ENCODE results near the gene ADGRF4.

Gene ADGRF4

GRCh38 chr6:47698342-47698787 lies at the start of gene ADGRF4:
Gene ADGRF4 (plus strand): TSS chr6:47698580. CDS start chr6:47707246, 8,666 bp downstream.
- no peak for DNase-seq

DNA sequence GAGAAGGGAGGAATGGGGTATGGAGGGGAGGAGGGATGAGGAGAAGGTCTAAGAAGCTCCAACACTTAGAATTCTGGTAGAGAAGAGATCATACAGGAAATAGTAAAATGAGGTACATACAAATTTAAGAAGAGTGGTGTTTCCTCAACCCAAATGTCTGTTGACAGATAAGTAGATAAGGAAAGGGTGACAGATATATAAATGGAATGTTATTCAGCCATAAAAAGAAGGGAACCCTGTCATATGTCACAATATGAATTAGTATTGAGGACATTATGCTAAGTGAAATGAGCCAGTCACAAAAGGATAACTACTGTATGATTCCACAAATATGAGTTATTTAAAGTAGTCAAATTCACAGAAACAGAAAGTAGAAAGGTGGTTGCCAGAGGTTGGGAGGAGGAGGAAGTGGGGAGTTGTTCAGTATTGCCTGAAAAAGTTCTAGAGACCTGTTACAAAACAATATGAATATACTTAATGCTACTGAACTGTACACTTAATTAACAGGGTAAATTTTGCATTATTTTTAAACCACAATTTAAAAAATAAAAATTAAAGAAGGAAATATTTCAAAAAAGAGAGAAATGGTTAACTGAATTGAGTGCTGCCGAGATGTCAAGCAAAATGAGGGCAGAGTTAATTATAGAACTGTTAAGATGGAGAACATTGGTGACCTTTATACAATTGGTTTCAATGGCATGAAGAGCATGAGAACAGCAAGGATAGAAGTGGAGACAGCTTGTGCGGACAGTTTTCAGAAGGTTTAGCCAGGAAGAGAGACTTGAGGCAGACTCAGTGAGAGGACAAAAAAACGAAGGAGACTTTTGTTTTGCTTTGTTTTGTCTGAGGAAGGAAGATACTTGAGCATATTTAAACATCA lies 47.6 kb upstream of the ADGRF4 start:
- no peak for DNase-seq

DNA sequence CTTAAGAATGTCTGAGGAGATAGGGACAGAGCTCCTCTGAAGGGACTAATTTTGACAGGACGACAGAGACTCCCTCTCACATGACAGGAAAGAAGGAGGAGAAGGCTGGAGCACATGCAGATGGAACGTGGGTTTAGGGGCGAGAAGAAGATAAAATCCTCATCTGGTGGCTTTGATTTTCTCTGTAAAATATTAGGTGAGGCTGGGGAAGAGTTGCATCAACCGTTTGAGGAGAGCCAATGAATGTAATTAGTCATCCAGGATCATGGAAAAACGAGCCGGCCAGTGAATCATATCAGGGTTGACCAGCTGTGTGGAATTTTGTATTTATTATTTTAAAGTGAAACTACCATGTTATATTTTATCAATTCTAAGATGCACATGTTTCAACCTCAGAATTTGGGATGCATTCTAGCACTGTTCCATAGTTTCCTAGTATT lies 46.9 kb upstream of the ADGRF4 start:
- DNase-seq, result no peak

DNA sequence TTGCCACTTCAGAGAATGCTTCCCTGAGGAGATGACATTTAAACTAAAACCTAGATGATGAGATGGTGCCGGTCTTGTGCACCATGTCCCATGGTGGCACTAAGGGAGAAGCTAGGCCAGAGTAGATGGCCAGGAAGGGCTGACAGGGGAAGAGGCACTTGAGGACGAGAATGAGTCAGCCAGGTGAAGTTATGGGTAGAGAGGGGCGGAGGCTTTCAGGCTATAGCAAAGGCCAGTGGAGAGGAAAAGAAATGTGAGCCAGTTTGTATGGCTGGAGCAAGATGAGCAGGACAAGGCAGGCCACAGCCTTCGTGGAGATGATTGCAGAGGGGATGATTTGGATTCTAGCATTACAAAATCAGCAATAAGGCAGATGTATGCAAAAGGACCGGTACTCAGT lies 44.7 kb upstream of the ADGRF4 start:
- no peak for DNase-seq

GRCh38 chr6:47654255-47654654 lies 44.1 kb upstream of the ADGRF4 start:
- no peak for DNase-seq

- DNase-seq, result no peak
Measured at GRCh38 chr6:47655719-47656595, 42.4 kb upstream of the ADGRF4 start.

- DNase-seq, result no peak
Measured at GRCh38 chr6:47661960-47662359, 36.4 kb upstream of the ADGRF4 start.

GRCh38 chr6:47663462-47664216 lies 34.7 kb upstream of the ADGRF4 start:
- no peak for DNase-seq

DNA sequence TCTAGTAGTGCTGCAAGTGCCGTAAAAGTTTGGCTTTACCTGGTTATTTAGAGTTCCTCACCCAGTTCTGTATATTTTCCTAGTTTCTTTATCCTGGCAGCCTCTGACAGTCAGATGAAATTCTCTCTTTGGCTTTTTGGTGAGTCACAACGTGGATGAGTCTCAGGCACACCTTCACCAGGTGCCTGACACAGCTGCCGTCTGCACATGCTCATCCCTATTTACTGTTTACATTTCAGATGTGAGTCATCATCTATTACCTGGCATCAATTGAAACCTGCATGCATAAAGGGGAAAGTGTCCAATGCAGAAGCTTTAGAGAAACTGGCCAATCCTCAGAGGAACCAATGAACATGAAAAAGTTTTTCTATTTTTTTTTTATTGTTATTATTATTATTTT lies 33.3 kb upstream of the ADGRF4 start:
- no peak for DNase-seq

DNA sequence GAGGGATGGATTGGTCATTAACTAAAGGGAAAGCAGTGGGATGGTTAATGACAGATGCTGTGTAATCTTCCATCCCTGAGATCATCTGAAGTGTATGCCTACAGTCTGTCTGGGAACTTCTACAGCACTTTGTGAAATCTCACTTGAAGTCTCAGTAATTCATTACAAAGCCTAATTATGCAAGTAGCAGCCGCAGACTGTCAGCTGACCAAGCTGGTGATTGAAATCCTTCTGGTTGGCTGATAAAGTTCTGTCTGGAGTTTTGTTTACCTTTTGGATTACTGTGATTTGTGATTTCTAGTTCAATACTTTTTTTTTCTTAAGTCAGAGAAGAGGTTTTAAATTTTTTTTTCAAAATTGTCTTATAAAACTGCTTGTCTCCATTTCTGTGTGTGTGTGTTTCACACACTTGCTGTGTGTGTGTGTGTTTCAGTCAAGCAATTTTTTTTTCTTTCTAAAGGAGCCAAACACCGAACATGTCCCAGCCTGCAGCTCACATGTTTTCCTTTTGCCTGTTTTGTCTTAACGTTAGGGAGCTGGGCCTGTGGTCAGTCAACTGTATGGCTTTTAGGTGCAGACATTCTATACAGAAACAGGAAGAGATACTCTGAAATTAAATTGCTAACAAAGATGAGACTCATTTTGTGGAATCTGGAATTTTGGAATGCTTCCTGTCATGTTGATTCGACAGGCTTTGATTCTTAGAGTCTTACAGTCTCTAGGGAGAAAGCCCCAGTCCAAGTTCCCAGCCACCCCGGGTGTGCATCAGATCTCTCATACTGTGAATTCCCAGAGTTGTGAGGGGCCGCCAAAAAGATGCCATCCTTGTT lies 28.5 kb upstream of the ADGRF4 start:
- DNase-seq, result no peak

DNA sequence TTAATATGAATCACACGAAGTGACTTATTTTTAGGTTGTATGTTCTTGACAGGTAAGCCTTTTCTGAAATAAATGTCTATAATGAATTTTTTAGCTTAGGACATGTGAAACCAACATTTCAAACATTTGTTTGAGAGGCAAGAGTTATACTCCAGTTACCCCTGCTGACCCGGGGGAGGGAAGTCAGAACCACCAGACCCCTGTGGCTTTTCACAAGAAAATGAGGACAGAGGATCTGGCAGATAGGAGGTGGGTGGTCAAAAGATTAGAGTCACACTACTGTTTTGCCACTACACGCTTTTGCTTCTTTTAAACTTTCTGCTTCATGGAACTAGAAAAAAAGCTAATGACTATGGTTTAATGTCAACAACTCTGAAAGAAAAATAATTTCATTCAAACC lies 27.5 kb upstream of the ADGRF4 start:
- DNase-seq, result no peak

GRCh38 chr6:47671777-47672176 lies 26.6 kb upstream of the ADGRF4 start:
- no peak for DNase-seq

GRCh38 chr6:47672816-47673215 lies 25.6 kb upstream of the ADGRF4 start:
- DNase-seq, result no peak

DNA sequence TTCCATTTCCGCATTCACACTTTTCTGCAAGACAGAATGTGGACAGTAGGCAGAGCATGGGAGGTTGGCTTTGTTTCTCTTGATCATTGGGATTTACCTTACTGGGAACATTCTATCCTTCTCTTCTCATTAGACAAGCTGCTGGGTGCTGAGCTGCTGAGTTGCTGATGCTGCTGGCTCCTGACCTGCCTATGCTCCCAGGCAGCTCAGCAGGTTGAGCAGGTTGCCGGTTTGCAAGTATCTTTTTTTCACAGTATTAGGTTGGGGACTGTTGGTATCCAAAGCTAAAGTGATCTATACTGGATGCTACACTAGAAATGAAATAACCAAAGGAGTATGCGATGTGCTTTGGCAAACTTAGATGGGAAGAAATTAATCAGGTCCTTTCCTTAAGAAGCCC lies 23.7 kb upstream of the ADGRF4 start:
- DNase-seq, result no peak

GRCh38 chr6:47677381-47678100 lies 20.8 kb upstream of the ADGRF4 start:
- no peak for DNase-seq

DNA sequence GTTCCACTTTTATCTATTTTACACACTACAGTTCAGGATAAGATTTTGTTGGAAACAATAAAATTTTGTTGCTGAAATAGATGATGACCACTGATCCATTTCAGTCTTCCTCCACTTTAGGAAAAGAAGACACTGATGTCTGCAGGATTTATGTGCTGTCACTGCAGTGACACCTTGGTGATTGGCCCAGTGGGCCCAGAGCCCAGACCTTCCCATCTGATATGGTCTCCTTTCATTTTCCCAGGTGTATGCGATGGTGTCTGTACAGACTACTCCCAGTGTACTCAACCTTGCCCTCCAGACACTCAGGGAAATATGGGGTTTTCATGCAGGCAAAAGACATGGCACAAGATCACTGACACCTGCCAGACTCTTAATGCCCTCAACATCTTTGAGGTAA lies 19.6 kb upstream of the ADGRF4 start:
- no peak for DNase-seq

GRCh38 chr6:47679322-47679906 lies 19.0 kb upstream of the ADGRF4 start:
- no peak for DNase-seq

DNA sequence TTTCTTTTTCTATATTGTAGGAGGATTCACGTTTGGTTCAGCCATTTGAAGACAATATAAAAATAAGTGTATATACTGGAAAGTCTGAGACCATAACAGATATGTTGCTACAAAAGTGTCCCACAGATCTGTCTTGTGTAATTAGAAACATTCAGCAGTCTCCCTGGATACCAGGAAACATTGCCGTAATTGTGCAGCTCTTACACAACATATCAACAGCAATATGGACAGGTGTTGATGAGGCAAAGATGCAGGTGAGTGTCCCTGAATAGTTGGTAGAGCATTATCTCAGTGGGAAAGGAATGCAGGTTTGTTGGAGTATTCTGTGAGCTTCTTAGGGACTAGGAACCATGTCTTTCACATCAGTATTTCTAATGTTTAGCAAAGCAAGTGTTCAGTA lies 18.3 kb upstream of the ADGRF4 start:
- no peak for DNase-seq

- DNase-seq, result no peak
Measured at GRCh38 chr6:47680724-47681123, 17.7 kb upstream of the ADGRF4 start.

- no peak for DNase-seq
Measured at GRCh38 chr6:47681201-47681990, 17.0 kb upstream of the ADGRF4 start.

Measured in AML-193 (cell line).